HS-27A (cell line): ENCODE data around the gene SLC7A1.
A peak's percentile ranks its signal among the peaks of the same experiment; 100 is the strongest.

Experiments used
- DNase-seq: peaks from one replicate; pipeline ENCODE4 v3.0.0-alpha.2; 2012; ENCODE audit warnings: low read depth, missing footprints

The SLC7A1 gene

DNA sequence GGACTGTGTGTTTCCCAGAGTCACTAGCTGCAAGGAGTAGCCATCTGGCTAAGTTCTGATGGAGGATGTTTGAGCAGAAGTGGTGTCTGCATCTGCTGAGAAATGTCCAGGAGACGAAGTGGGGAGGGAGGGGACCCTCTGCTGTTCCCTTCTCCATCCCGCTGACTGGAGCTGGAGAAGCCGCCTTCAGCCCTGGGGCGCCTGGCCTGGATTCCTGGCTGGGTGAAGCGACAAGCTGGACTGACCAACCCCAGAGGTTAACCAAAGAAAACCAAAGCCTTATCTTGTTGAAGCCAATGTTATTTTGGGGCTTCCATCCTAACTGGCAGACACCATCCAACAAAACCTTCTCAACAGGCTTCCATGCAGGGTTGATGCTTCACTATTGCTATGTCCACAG, 67.6 kb downstream of the SLC7A1 start:
- DNase-seq = no peak

DNA sequence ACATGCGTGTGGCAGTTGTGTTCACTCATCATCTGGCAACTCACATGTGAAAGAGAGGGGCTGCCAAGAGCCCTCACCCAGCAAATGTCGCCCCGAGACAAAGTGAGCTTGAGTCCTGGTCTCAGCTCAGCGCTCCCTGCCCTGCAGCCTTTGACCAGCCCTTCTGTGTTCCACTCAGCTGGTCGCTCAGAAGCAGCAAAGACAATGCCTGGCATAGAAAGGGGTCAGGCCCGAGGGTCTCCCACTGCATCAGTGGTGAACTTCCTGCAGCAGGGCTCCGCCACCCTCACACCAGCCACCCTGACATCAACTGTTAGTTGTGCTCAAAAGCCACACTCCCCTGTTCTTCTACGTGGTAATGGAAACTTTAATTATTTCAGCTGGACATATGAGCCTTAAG, 68.0 kb downstream of the SLC7A1 start:
- DNase-seq = no peak

DNA sequence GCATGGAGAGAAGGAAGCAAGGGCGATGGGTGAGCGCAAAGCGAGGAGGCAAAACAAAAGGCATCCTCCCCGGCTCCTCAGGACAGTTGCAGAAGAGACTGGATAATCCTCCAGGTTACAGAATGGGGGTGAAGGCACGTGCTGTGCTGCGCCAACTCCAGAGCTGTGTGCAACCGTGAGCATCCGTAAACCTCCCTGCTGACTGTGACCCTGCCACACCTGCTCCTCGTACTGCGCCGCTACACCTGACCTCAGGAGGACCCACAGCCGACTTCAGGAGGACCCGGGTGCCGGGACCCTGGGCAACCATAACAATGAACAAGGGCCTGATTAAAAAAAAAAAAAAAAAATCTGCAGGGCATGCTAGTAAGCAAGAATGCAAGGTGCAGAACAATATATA, 68.7 kb downstream of the SLC7A1 start:
- DNase-seq = no peak

DNA sequence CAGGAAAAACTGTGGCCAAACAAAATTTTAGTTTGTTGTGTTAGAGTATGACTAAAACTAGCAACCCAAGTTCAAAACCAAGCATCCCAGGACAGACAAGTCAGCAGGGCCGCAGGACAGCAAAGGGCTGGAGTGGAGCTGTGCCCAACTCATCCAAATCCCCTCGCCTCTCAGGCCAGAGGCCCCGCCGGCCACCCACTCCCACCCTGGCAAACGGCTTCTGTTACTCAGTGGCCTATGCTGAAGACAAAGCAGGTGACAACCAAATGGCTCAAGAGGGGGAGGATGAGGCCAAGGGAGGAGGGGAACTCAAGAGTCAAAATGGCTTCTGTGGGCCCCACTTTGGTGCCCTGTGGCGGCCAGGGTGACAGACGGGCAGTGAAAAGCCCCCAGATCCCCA, 69.7 kb downstream of the SLC7A1 start:
- no peak for DNase-seq

DNA sequence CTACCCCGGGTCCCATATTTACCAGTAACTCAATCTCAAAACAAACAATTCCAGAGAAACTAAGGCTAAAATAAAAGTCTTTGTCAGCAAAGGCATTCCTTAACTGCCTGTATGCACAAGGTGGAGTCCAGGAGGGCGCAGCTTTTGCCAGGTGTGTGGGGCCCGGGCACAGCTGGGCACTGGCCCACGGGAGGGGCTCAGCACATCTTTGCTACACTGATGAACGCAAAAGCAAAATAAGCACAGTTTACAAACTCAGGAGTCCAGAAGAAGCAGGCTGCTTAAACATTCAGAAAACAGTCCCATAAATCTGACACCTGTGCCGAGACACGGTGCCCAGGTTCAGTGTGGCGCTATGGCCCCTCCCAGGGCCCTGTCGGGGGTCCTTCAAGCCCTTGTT, 70.8 kb downstream of the SLC7A1 start:
- no peak for DNase-seq

DNA sequence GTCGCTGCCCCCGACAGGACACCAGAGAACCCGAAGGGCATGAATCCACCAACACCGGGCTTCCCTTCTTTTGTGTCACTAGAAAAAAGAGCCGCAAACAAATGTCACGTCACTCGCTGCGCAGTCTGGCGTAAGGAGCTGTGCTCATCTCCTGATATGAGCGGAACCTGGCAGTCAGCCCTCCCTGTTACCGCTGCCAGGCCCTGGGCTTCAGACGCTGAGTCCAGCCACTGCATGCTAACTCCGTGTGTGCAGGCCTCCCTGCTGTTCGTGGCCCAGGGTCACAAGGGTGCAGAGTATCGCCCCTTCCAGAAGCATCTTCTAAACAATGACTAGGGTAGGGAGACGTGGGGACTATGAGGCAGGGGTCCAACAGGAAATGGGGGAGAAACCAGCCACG, 71.3 kb downstream of the SLC7A1 start:
- no peak for DNase-seq

DNA sequence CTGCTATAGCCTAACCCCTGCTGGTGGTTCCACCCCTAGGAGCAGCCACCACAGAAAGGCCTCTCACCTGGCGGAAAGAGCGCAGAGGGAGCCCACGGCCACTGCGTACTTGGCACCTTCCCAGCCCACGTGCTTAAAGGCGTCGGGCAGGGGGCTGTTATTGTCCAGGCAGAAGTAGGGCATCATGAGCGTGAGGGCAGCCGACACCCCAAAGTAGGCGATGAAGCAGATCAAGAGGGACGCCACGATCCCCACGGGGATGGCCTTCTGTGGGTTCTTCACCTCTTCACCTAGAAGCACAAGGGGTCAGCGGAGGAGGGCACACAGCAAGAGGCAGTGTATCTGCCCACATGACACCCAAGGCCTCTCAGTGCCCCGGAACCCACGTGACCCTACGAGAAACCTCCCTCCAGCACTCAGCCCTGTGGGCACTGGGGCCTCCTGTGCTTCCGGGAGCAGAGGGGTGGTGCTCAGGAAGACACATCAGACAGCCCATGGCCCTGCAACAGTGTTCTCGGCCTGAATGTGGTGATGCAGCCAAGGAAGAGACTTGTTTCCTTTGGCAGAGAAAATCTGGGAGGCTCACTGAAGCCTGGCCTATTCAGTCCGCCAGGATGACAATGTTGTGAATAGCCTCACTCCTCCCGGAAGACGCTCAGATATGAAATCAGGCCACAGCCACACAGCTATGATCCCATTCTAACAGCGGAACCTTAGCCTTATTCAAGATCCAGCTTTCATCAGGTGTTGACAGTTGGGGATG, 72.1 kb downstream of the SLC7A1 start:
- DNase-seq = no peak

DNA sequence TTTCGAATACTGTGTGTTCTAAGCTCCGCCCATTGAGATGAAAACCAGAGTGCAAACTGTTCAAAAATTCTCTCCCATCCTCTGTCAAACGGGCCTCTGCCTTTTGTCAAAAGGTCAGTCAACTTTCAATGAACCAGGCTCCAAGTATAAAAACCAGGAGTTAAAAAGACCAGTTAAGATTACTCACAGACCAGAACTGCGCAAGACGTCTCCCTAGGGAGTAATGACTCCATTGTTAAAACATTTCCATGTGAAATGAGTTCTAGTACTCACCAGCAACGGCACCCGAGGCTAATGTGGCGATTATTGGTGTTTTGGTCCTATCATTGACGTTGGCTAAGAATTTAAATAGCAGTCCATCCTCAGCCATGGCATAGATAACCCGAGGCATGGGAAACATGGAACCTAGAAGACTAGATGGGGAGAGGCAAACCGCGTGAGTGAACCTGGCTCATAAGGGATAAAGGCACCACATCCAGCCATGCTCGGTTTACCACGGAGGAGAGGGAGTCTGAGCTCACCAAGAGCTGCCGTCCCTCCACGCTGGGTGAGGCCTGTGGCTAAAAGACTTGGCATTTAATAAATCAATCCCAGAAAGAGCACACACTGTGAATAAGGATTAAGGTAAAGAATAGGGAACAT, 73.3 kb downstream of the SLC7A1 start:
- DNase-seq = peak; percentile 68

DNA sequence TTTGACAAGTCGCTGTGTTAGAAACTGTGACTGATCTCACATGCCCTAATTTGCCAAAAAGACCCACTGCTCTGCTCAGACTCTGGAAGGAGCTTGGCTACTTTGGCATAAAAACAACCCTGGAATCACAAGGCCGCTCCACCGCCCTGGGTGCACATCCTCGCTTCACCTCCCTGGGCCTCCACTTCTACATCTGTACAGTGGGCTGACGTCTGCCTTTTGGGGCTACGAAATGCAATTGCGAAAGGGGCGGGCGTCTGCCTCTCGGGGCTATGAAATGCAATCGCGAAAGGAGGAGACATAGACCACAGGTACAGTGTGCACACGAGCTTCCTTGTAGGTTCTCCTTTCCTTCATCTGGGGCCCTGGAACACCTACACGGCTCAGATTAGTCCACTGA, 74.2 kb downstream of the SLC7A1 start:
- DNase-seq = no peak

DNA sequence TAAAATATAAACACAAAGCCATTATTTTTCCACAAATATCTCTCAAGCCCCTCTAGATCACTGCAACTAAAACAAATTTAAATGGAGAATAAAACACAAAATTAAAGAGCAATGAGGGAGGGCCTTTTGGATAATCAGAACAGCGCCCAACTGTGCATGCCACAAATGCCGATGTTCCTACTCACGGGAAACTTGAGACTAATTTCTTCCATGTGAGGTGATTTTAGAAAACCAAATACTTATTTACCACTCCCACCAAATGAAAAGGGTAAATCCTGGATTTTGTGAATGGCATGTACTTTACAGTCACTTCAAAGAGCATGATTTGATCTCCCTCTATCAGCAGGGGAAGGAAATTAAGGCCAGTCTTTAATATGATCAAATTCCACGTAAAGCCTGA, 74.8 kb downstream of the SLC7A1 start:
- DNase-seq = peak; percentile 65

DNA sequence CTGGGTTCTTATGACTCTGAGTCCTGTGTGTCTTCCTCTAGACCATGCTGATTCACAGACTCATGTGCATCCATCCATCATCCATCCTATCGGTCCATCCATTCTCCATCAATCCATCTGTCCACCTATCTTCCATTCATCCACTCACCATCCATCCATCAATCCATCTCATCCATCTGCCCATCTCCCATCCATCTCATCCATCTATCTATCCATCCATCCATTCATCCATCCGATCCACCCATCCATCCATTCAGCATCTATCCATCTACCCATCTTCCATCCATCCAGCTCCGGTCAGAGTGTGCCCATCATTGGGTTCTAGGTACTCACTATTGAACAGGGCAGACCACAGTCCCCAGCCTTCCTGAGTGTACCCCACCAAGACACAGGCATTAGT, 75.6 kb downstream of the SLC7A1 start:
- no peak for DNase-seq

DNA sequence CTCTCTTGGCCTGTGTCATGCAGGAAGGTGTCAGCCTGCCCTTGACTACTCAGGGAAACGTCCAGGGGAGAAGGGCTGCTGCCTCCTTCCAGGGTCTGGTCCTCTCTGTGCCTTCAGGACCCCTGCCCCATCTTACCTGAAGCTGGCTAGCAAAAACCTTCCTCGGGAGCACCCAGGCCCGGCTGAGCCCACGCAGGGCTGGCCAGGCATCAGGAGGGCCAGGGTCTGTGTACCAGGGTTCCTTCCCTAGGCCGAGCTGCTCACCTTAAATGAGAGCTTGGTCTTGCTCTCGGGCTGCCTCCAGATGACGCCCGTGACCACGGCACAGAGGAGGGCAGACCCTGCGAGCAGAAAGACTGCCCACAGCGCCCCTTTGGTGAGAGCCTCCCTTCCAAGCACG, 78.6 kb downstream of the SLC7A1 start:
- no peak for DNase-seq

DNA sequence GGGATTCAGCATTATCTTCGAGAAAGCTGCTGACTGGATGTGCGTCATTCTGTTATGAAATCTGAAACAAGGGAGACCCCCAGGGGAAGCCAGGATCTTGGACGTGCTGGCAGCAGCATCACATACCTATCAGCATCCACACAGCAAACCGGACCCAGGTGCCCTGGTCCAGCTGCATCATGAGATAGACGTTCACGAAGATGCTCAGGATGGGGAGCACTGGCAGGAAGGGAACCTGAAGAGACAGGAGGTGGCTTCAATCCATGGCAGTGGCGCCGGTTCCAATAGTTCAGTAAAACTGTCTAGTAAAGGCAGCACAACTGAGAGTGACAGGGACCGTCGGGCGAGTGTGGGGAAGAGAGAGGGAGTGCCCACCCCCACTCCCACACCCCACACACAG, 79.5 kb downstream of the SLC7A1 start:
- no peak for DNase-seq

DNA sequence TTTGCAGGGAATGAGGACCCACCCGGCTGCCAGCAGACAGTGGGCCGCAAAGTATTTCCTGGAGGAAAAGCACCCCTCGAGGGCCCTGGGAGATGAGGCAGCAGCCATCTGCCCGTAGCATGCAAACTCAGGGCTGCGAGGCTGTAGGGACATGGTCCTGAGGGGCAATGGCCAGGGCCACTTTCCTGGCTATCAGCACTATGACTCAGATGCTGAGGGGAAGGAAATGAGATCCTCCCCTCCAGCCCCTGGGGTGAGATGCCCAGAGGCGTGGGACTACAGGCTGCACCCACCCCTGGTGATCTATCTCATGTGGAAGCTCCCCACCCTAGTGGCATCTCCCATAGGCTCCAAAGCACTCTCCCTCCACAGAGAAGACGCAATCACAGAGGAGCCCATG, 80.1 kb downstream of the SLC7A1 start:
- DNase-seq = no peak

DNA sequence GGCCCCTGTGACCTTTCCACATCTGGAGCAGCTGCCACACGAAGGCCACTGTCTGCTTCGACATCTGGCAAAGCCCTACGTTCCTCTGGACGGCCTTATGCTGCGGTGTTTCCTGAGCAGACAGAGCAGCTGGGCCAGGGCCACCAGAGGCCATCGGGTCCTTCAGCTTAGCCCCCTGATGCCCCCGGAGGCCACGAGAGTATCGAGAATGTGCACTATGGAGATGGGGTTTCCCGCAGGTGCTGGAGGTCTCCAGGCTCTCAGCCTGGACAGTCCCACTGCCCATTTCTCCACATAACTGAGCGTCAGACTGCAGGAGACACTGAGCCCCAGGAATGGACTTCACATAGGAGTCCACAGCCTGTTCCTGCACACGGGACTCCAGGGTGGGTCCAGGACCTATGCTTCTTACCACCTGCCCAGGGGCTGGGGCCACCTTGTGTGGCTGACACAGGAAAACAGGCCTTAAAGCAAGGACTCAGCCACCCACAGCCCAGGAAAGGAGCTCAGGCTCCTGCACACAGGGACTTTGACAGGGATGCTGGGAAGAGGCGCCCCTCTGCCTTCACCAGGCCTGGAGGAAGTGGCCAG, 80.7 kb downstream of the SLC7A1 start:
- no peak for DNase-seq

DNA sequence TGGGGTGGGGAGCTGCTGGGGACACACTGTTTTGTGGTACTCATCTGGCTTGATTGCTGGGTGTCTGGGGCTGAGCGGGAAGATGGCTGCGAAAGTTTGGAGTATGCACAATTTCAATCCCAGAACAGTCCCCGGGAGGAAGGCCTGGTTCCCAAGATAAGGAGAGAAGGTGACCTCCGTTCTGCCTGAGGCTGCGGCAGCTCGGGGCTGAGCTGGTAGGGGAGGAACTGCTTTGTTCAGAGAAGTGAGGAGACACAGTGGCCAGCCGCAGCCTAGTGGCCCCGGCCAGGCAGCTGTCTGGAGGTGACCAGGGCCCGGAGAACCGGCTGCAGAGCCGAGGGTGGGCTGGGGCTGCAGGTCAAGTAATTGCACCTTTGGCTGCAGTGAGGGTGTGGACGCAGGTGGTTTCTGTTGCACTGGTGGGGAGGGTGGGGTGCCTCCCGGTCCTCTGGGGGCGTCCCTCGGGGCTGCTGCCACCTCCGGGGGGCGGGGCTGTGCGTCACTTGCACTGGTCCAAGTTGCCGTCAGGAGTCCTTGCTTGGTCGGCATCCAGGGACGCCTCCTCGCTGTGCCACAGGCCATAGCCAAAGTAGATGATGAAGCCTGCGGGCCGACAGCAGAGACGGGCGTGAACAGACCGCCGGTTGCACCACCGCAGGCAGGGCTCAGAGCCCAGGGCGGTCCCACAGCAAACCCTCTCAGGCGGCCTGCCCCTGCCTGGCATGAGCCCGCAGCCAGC, 81.3 kb downstream of the SLC7A1 start:
- no peak for DNase-seq

DNA sequence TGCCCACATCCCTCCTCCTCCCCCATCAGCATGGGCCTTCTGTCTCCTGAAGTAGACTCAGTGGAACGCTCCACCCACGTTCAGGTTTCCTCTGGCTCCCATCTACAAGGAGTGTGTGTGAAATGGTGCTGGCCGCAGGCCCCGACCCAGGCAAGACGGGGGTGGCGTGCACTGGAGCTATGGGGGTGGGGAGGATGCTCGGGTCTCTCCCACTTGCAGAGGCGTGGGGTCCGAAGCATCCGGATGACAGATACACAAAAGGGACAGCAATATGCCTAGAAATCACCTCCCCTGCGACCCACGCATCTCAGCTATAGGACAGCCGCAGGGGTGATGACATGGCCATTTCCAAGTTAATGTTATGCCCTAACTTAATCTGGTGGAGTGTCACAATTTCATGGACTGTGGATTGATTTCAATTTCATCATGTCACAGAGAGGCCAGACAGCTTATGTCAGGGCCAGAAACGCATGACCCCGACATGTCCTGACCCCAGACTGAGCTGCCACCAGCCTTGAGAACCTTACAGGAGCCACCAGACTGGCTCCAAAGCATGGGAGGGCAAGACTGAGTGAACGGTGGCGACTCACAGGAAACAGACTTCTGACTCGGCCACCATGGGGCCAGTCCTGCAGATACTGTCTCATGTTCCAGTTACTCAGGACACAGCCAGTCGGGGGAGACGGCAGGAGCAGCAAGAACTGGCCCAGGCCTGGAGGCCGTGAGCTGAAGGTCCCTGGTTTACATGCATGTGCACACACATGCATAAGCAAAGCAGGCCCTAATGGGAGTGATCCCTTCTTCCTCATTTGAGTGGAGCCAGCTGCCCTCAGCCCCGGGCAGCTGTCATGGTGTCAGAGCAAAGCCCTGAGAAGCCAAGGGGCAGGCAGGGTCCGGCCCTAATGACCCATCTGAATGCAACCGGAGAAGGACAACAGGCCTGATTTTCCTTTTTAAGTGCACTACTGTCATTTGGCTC, 82.2 kb downstream of the SLC7A1 start:
- no peak for DNase-seq

DNA sequence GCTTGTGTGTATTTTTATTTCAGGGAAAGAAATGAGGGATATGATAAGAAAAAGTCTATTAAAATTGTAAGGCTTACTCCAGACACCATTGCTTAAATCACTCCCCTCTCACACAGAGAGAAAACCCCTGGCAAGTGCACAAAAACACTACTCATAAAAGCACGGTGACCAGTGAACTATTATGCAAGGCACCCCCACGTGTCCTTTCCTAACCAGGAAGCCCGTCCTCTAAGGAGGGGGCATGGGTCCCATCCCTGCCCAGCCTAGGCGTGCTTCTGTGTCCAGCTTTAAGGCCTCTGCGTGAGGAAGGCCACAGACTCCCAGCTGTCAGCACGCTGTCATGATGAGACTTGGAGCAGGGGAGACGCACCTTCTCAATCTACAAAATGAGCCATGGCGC, 83.5 kb downstream of the SLC7A1 start:
- no peak for DNase-seq

DNA sequence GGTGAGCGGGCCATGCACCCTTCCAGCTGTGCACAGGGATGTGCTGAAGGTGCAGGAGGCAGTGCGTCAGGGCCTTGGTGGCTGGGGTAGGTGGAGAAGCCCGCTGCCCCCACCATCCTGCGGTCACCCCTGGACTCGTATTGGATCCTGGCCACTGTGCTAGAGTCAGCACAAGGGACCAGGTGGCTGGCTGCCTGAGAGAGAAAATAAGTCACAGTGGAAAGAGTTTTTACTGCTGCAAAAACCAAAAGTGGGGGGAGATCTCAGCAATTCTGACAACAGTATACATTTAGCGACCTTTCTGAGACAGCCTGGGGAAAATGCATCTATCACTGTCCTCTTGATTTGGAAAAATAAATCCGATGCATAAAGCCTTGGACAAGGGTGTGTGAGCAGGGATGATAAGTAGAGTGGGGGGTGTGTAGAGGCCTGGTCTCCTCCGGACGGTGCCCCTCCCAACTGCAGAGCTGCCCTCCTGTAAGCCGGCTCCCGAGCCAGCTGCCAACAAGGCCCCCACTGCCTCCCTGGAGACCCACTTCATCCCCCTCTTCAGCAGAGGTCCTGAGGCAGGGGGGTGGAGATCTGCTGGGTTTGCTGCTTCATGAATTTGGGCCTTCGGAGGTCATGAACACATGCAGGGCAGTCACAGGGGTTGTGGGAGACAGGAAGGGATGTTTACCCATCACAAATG, 84.2 kb downstream of the SLC7A1 start:
- no peak for DNase-seq

DNA sequence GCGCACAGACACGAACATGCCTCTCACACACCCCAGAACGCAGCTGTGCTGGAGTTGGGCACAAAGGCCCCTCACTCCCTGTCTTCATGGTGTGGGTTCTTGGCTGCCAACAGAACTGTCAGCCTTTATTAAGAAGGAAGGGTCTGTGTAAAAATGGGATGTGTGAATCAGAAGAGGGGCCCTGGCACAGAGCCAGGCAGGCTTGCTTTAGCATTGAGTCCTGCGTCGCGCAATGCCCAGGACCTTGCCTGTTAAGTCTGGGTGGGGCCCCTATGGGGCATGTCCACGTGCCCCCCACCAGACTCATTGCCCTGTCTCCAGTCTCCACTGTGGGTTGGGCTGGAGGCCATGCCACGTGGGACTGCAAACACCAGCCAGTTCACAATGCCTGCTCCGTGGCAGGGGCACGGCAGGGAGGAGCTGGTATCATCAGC, 84.8 kb downstream of the SLC7A1 start:
- no peak for DNase-seq

DNA sequence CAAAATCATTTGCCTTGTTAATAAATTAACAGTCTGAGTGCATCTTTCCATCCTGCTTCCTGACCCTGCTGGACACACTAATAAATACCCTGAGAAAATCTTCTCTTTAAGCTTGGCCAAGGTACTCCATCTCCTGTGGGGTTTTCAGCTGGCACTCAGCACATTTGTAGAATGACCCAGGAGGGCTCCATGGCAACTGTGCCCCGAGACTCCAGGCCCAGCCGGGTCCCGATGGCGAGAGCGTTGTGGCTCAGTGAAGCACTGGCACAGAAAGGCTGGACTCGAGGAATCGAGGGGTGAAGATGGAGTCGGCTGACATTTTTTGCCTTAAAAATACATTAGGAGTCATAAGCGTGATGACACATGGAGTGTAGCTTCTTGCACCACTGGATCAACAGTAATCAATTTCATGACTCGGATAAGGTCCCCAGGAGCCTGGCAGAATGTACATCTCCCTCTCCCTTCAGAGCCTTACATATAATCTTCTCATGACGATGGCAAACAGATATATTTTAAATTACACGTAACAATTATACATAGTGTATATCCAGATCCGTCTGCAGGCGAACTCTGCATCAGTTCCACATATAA, 85.4 kb downstream of the SLC7A1 start:
- DNase-seq = no peak
